ENCODE data around the gene CRACR2A.

The CRACR2A gene

DNA sequence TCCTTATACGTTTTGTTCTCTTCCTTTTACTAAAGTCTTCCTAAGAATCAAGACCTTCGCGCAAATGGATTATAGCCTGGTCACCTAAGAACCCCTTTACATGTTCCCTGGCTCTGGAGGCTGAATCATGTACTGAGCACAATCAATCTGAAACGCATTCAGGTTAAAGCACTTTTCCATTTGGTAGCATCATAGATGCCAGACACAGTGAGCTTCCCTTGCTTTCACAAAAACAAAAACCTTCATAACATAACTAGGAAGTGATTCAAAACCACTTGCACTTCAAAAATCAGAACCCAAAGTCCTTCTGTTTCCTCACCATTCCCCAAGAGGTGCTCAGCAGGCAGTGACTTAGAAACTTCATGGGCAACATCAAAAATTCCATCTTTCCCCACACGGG is 105.4 kb downstream of the CRACR2A start:
- TF ChIP-seq EP300 (IDR thresholded peaks at IDR 0.05; ENCODE audit: borderline replicate concordance) (no peak), TCF12 (IDR thresholded peaks at IDR 0.05; ENCODE audit: low read depth) (no peak), CREB1 (IDR thresholded peaks at IDR 0.05; ENCODE audit: low read depth) (no peak), TEAD4 (IDR thresholded peaks at IDR 0.05) (no peak), YY1 (IDR thresholded peaks at IDR 0.05; ENCODE audit: low read depth) (no peak), CEBPB (IDR thresholded peaks at IDR 0.05) (no peak), EGR1 (IDR thresholded peaks at IDR 0.05) (no peak), ZBTB7A (IDR thresholded peaks at IDR 0.05; ENCODE audit: low read depth) (no peak), TAF1 (IDR thresholded peaks at IDR 0.05; ENCODE audit: low read depth) (no peak)
- TF ChIP-seq, protein P1, sequence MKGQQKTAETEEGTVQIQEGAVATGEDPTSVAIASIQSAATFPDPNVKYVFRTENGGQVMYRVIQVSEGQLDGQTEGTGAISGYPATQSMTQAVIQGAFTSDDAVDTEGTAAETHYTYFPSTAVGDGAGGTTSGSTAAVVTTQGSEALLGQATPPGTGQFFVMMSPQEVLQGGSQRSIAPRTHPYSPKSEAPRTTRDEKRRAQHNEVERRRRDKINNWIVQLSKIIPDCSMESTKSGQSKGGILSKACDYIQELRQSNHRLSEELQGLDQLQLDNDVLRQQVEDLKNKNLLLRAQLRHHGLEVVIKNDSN (IDR thresholded peaks at IDR 0.05), result no peak

DNA sequence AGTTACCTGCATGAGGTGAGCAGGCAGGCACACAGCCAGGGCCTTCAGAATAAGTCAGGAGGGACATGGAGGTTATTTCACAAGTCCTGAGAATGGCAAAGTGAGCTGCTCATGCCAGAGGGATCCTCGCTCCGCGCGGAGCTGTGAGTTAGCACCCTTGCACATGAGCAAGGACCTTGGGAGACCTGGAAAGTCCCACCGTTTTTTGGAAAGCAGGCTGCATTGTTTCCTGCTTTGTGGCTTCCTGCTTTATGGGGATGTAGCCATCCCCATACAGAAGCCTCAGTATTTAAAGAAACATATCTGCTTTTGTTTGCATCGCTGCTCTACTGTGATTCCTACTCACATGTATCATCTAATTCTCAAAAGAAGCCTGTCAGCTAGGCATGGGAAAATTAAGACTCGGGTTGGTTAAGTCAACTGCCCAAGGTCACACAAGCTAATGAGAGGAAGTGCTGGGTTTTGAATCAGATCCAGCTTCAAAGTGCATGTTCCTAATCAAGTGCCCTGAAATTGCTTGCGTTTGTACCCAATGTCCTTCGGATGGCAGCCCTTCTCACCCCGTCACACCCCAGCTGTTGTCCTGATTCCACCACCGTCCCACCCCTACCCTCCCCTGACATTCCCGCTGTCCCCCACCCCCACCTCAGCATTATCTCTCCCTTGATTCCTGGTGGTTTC is 106.2 kb downstream of the CRACR2A start:
- TF ChIP-seq, protein P1 (IDR thresholded peaks at IDR 0.05), result no peak
- TF ChIP-seq, protein P2, sequence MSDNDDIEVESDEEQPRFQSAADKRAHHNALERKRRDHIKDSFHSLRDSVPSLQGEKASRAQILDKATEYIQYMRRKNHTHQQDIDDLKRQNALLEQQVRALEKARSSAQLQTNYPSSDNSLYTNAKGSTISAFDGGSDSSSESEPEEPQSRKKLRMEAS (IDR thresholded peaks at IDR 0.05), result no peak
- TF ChIP-seq, protein P3, sequence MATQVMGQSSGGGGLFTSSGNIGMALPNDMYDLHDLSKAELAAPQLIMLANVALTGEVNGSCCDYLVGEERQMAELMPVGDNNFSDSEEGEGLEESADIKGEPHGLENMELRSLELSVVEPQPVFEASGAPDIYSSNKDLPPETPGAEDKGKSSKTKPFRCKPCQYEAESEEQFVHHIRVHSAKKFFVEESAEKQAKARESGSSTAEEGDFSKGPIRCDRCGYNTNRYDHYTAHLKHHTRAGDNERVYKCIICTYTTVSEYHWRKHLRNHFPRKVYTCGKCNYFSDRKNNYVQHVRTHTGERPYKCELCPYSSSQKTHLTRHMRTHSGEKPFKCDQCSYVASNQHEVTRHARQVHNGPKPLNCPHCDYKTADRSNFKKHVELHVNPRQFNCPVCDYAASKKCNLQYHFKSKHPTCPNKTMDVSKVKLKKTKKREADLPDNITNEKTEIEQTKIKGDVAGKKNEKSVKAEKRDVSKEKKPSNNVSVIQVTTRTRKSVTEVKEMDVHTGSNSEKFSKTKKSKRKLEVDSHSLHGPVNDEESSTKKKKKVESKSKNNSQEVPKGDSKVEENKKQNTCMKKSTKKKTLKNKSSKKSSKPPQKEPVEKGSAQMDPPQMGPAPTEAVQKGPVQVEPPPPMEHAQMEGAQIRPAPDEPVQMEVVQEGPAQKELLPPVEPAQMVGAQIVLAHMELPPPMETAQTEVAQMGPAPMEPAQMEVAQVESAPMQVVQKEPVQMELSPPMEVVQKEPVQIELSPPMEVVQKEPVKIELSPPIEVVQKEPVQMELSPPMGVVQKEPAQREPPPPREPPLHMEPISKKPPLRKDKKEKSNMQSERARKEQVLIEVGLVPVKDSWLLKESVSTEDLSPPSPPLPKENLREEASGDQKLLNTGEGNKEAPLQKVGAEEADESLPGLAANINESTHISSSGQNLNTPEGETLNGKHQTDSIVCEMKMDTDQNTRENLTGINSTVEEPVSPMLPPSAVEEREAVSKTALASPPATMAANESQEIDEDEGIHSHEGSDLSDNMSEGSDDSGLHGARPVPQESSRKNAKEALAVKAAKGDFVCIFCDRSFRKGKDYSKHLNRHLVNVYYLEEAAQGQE (IDR thresholded peaks at IDR 0.05; ENCODE audit: low read depth), result no peak
- no peak for TF ChIP-seq NFIC (IDR thresholded peaks at IDR 0.05)
- no peak for TF ChIP-seq YY1 (IDR thresholded peaks at IDR 0.05; ENCODE audit: low read depth)
- no peak for TF ChIP-seq RAD21 (IDR thresholded peaks at IDR 0.05; ENCODE audit: low read depth)
- TF ChIP-seq CEBPB (IDR thresholded peaks at IDR 0.05), result no peak
- no peak for TF ChIP-seq ZBTB7A (IDR thresholded peaks at IDR 0.05; ENCODE audit: low read depth)
- TF ChIP-seq EP300 (IDR thresholded peaks at IDR 0.05; ENCODE audit: borderline replicate concordance), result no peak
- no peak for TF ChIP-seq CREB1 (IDR thresholded peaks at IDR 0.05; ENCODE audit: low read depth)
- no peak for TF ChIP-seq TEAD4 (IDR thresholded peaks at IDR 0.05)
- no peak for TF ChIP-seq TCF12 (IDR thresholded peaks at IDR 0.05; ENCODE audit: low read depth)
- no peak for TF ChIP-seq EGR1 (IDR thresholded peaks at IDR 0.05)
- TF ChIP-seq FOXM1 (IDR thresholded peaks at IDR 0.05; ENCODE audit: borderline replicate concordance, low read depth), result no peak
- TF ChIP-seq TAF1 (IDR thresholded peaks at IDR 0.05; ENCODE audit: low read depth), result no peak

DNA sequence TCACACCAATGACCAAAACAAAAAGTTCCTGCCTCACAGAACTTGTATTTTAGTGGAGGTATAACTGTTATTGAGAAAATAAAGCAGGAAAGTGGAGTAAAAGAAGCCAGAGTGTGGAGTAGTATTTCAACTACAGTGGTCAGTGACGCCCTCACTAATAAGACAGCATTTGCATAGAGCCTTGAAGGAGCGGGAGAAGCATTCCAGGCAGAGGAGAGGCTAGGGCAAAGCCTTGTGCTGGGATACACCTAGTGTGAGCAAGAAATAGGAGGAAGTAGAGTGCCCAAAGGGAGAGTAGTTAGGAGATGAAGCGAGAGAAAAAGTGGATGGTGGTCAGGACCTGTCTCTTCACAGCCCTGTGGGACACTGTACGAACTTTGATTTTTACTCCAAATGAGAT is 107.8 kb downstream of the CRACR2A start:
- TF ChIP-seq CREB1 (IDR thresholded peaks at IDR 0.05; ENCODE audit: low read depth), result no peak
- no peak for TF ChIP-seq EP300 (IDR thresholded peaks at IDR 0.05; ENCODE audit: borderline replicate concordance)
- TF ChIP-seq EGR1 (IDR thresholded peaks at IDR 0.05), result no peak
- TF ChIP-seq, protein P2 (IDR thresholded peaks at IDR 0.05), result no peak
- no peak for TF ChIP-seq FOXM1 (IDR thresholded peaks at IDR 0.05; ENCODE audit: borderline replicate concordance, low read depth)
- no peak for TF ChIP-seq CEBPB (IDR thresholded peaks at IDR 0.05)
- TF ChIP-seq NFIC (IDR thresholded peaks at IDR 0.05), result no peak
- no peak for TF ChIP-seq TEAD4 (IDR thresholded peaks at IDR 0.05)
- TF ChIP-seq, protein P1 (IDR thresholded peaks at IDR 0.05), result no peak
- no peak for TF ChIP-seq TCF12 (IDR thresholded peaks at IDR 0.05; ENCODE audit: low read depth)
- no peak for TF ChIP-seq ZBTB7A (IDR thresholded peaks at IDR 0.05; ENCODE audit: low read depth)
- TF ChIP-seq, protein P3 (IDR thresholded peaks at IDR 0.05; ENCODE audit: low read depth), result no peak
- no peak for TF ChIP-seq TAF1 (IDR thresholded peaks at IDR 0.05; ENCODE audit: low read depth)
- no peak for TF ChIP-seq YY1 (IDR thresholded peaks at IDR 0.05; ENCODE audit: low read depth)
- TF ChIP-seq RAD21 (IDR thresholded peaks at IDR 0.05; ENCODE audit: low read depth), result no peak

DNA sequence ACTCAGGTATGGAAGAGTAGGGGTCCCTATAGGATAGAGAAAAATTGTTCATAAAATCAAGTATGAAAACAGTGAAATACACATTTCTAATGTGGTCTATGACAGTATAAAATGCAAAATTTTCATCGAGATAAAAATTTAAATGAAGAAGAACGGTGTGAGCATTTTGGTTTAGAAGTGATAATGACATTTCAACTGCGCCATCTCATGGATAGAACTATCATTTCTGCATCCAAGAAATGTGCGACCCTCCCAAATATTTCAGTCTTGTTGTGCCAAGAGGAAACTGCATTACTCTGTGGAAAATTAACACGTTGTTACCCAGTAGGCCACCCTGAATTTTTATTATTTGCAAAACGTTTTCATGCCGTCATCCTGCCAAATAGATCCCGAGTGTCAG is 108.8 kb downstream of the CRACR2A start:
- TF ChIP-seq CREB1 (IDR thresholded peaks at IDR 0.05; ENCODE audit: low read depth) (no peak), RAD21 (IDR thresholded peaks at IDR 0.05; ENCODE audit: low read depth) (peak; percentile 14; the same call in 1 of the 2 replicates)

DNA sequence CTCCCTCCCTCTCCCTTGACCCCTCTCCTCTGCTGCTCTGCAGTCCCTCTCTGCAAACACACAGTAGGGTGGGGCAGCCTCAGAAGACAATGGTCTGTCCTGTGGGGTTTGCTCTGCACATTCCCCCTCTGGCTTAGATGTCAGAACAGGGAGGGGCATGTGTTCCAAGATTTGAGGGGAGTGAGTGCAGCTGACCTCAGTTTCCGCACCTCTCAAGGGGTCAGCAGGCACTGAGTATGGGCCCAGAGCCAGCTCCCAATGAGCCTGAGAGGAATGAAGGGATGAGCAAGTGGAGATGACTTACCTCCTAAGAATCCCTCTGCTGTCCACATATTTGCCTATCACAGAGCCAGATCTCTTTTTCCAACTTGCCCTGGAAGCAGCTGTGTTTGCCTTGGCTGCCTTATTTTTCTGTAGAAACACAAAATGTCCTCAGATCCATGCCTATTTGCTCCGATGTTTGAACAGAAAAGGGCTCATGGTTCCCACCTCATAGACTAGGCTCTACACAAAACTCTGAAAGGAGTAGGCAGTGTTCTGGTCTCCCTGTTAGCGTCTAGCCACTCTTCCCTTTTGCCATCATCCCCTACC is 111.4 kb downstream of the CRACR2A start:
- TF ChIP-seq YY1 (IDR thresholded peaks at IDR 0.05; ENCODE audit: low read depth) (no peak), EGR1 (IDR thresholded peaks at IDR 0.05) (no peak), NFIC (IDR thresholded peaks at IDR 0.05) (no peak), FOXM1 (IDR thresholded peaks at IDR 0.05; ENCODE audit: borderline replicate concordance, low read depth) (no peak), TEAD4 (IDR thresholded peaks at IDR 0.05) (no peak), TAF1 (IDR thresholded peaks at IDR 0.05; ENCODE audit: low read depth) (no peak), CEBPB (IDR thresholded peaks at IDR 0.05) (no peak), EP300 (IDR thresholded peaks at IDR 0.05; ENCODE audit: borderline replicate concordance) (no peak), RAD21 (IDR thresholded peaks at IDR 0.05; ENCODE audit: low read depth) (no peak), CREB1 (IDR thresholded peaks at IDR 0.05; ENCODE audit: low read depth) (no peak), ZBTB7A (IDR thresholded peaks at IDR 0.05; ENCODE audit: low read depth) (no peak), TCF12 (IDR thresholded peaks at IDR 0.05; ENCODE audit: low read depth) (no peak)
- TF ChIP-seq, protein P1 (IDR thresholded peaks at IDR 0.05), result no peak
- TF ChIP-seq, protein P3 (IDR thresholded peaks at IDR 0.05; ENCODE audit: low read depth), result no peak
- TF ChIP-seq, protein P2 (IDR thresholded peaks at IDR 0.05), result no peak

Data from Ishikawa (cell line).